OCI-M2 (cell line): Measurements from ENCODE around the gene PRM2.

ENCODE experiments used
- DNase-seq: peaks from one replicate; lab custom pipeline; 2025; ENCODE audit not compliant: unreplicated experiment; lab: John Stamatoyannopoulos, UW

PRM2 gene, protein sequence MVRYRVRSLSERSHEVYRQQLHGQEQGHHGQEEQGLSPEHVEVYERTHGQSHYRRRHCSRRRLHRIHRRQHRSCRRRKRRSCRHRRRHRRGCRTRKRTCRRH

DNA sequence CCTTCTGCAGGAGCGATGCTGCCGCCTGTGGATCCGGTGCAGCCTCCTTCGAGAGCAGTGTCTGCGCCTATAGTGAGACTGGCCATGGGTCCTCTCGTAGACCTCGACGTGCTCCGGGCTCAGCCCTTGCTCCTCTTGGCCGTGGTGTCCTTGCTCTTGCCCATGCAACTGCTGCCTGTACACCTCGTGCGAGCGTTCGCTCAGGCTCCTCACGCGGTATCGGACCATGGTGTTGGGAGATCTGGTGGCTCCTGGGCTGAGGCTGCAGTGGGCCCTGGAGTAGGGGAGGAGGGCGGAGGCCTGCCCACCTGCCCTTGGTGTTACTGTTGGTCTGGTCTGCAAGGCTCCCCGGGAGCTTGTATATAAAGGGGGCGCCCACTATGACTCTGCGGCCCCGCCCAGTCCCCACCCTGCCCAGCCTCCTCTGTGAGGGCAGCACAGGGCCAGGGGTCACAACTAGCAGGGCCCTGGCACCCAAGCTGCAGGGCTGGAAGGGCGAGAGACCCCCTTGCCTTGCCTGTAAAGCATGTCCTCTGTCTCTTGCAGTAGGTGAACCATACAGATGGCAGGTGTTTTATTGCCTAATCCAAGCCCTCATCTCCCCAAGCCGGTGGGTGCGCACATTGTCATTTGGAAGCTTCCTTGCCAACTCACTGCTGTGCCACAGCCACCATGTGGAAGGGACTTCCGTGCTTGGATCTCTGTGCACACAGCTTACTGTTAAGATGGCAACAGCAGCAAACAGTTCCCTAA is at the start of gene PRM2:
PRM2 (minus strand) TSS at position 338 of the 753 bp plus-strand sequence; CDS start at position 228, 110 bp downstream.
- no peak for DNase-seq

DNA sequence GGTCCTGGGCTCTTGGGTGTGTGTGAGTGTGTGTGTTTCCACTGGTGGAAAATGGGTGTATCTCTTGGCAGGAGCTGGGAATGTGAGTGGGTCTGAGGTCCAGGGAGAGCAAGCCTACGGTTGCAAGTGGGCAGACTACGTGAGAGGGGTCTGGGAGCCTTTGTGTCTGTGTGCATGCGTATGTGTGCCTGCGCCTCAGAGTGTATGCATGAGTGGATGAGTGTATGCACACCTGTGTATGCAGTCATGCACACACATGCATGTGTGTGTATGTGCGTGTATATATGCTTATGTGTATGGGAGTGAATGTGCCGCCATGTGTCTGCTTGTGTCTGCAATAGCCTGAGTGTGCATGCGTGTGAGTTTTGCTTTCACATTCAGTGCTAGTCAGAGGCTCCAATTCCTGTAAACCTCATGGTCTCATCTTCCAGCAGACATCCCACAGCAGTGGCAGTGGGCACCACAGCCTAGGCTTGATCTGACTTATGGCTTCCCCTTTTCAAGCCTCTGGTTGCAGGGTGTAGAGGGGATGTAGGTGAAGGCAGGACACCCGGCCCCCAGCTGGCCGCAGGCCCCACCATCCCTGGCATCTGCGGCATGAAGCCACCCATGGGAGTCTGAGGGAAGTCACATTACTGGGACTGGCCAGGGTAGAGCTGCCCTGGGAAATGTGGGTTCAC is 49.3 kb upstream of the PRM2 start:
- no peak for DNase-seq

DNA sequence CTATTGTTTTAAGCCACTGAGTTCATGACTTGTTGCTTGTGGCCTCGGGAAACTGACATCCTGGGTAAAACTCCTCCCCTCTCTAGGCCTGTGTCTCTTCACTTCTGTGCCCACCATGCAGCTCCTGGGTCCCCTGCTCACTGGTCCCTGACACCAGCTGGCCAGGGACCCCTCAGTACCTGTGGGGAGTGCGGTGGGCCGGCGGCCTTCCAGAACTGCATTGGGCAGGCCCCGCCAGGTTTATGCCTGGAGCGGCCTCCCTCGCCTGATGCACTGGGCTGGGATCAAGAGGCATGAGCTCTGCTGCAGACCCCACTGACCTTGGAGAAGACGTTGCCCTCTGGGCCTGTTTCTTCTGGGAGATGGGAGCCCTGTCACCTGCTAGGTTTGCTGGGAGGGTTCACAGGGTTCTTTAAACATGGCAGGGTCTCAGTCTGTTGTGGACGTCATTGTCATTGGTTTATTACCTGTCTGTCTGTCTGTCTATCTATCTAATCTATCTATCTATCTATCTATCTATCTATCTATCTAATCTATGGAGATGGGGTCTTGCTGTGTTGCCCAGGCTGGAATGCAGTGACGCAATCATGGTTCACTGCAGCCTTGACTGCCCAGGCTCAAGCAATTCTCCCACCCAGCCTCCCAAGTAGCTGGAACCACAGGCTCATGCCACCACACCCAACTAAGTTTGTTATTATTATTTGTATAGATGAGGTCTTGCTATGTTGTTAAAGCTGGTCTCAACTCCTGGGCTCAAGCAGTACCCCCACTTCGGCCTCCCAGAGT is 47.5 kb upstream of the PRM2 start:
- DNase-seq = no peak

DNA sequence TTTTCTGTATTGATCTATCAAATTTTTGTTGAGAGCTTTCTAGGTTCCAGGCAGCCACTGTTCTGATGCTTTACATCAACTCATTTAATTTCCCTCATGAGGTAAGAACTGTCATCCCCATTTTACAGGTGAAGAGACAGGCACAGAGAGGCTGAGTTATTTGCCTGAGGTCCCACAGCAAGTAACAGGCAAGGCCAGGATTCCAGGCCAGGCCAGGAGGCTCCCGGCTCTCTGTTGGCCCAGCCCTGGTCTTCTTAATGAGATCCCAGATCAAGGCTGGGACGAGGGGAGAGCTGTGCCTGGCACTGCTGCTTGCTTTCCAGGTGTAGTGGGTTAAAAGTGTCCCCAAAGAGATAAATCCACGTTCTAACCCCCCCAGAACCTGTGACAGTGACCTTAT is 46.5 kb upstream of the PRM2 start:
- DNase-seq = no peak

DNA sequence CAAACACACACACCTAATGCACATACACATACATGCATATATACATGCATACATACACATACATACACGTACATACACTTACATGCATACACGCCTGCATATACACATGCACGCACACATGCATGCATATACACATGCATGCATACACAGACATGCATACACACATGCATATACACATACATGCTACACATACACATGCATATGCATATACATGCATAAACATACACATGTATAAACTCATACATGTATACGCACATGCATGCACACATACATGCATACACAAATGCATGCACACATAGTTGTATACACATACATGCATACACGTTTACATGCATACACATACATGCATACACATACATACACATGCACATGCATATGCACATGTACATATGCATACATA is 45.4 kb upstream of the PRM2 start:
- DNase-seq = no peak

DNA sequence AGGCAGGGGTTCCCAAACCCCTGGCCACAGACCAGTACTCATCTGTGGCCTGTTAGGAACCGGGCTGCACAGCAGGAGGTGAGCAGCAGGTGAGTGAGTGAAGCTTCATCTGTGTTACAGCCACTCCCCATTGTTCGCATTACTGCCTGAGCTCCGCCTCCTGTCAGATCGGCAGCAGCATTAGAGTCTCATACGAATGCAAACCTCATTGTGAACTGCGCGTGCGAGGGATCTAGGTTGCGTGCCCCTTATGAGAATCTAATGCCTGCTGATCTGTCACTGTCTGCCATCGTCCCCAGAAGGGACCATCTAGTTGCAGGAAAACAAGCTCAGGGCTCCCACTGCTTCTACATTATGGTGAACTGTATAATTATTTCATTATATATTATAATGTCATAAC is 43.9 kb upstream of the PRM2 start:
- no peak for DNase-seq

DNA sequence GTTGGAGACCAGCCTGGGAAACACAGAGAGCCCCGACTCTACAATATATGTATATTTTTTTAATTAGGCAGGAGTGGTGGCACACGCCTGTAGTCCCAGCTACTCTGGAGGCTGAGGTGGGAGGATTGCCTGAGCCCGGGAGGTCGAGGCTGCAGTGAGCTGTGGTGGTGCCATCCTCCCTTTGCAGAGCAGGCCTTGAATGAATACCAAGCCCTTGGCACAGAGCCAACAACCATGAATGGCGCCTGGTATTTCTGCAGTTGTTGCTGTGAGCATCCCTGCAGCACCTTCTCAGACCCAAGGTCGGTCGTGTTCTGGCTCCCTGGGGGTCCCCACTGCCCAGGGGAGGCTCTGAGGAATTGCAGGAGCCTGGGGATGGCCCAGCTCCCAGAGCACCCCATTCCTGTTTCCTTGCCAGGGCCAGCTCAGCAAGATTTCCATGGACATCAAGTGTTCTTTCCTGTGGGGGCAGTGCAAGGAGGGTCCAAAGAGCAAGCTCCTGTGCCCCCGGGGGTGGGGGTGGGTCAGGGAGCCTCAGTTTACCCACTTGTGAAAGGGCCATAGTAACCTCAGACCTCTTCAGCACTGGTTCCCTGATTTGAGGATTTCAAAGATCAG is 43.4 kb upstream of the PRM2 start:
- DNase-seq = no peak

DNA sequence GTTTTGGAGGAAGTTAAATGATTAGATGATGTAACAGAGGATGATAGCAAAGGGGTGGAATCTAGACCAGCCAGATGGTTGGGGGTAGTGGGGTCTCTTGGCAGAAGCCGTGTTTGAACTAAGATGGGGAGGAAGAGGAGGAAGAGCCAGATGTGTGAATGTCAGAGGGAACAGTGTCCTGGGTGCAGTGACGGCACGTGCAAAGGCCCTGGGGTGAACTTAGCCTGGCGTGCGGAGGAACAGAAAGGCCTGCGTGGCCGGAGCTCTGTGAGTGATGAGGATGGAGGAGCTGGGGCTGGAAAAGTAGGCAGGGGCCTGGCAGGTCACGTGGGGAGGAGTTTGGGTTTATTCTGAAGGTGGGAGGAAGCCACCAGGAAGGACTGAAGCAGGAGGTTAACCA is 42.5 kb upstream of the PRM2 start:
- DNase-seq = no peak

DNA sequence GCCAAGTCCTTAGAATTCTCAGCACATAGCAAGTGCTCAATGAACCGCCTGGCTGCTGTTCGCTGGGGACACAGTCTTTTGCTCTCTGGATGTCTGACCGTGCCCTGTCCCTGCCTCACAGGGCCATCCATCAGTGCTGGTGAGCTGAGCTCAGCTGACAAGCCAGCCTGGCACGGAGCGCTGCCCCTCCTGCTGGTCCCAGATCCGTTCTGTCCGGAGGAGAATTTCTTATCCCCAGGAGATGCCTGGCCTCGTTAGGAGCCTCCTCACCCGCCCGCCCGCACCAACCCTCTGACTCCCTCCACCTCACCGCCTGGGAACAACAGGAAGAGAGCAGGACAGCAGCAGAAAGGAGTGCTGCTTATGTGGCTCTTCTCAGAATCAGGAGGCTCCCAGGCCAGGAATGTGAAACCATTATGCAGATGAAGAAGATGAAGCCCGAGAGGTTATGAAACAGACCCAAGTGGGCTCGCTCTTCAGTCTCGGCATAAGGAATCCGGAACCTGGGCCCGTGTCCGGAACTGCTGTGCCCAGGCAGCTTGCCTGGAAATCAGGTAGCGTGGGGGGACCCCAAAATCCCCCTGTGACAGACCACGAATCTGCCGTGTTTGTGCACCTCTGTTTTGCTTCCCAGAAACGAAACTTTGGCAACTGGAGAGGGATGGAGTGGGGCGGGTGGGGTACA is 40.2 kb upstream of the PRM2 start:
- DNase-seq = no peak

DNA sequence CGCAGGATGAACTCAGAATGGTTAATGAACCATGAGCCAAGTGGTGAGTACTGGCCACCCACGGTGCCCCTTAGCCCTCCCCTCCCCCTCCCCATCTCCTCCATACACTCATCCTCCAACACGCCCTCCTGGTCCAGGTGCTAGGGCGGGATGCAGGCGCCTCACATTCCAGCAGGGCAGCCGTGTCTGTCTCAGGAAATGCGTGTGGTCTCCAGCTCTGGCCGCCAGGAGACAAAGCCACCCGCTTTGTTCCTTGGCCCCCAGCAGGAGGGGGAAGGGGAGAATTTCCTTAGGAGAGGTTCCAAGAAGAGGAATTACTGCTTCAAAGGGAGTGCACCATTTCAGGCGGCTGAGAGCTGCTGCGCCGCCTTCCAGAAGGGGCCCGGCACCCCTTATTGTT is 39.2 kb upstream of the PRM2 start:
- no peak for DNase-seq

DNA sequence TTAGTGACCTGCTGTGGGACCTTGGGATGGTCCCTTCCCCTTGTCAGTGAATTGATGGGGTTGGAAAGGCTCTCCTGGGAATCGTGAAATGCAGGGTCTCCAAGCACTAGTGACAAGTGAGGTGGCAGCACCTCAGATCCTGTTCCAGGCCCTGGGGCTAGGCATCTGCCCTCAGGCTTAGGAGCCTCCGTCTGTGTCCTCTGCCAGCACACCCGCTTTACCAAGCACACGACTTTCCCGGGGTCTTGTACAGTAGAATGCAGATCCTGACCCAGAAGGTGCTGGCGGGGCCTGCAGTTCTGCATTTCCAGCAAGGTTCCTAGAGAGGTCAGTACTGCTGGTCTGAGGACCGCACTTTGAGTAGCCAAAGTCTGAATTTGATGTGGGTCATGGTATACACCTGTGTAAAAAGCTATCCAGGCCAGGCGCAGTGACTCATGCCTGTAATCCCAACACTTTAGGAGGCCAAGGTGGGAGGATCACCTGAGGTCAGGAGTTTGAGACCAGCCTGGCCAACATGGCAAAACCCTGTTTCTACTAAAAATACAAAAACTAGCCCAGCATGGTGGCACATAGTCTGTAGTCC is 38.1 kb upstream of the PRM2 start:
- DNase-seq = no peak

DNA sequence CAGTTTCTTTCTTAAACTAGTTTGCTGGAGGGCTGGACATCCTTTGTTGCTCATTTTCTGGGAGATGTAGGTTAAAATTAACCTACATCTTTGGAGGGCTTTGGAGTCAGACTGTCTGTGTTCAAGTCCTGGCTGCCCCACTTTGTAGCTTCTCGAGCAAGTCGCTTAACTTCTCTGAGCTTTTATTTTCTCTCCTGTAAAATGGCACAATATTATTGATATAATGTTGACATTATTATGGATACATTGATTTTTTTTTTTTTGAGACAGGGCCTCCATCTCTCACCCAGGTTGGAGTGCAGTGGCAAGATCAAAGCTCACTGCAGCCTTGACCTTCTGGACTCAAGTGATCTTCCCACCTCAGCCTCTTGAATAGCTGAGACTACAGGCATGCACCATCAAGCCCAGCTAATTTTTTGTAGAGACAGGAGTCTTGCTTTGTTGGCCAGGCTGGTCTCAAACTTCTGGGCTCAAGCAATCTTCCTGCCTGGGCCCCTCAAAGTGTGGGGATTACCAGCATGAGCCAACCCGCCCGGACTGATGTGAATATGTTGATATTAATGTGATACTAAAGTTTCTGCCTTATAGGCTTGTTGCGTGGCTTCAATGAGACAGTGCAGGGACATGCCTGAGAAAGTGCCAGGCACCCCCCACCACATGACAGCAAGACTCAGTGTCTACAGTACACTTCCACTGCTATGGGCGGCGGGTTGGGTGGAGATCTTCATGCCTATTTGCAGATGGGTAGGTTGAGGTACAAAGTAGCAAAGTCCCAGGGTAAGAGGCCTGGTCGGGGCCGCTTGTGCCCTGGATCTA is 37.4 kb upstream of the PRM2 start:
- no peak for DNase-seq

DNA sequence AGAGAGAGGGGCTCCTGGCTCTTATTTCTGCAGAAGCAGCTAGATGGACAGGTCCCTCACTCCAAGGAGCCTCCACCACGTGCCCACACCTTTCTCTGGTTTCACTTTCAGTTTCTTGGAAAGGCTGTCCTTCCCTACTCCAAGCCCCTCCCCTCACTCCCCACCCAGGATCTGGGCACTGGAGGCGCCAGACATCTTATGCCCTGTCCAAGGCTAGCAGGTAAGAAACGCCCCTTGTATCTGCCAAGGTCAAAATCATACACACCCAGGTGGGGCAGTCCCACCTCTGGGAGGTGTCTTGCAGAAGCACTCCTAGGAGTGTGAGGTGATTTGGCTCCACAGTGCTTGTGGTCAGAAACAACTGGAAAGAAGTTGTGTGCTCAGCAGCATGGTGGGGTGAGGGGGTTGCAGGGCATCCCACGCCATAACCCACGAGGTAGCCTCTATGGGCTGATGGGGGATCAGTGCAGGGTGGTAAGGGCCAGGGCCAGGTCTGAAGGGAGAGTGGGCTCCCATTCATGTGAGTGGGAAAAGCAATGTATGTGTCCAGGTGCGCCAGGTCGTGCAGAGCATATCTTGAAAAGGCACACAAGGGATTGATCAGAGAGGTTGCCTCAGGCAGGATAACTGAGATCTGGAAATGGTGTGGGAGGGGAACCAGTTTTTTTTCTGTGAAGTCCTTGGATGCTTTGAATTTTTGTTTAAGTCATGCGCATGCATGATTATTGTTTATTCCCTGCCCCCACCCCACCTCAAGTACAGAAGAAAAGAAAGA is 36.6 kb upstream of the PRM2 start:
- DNase-seq = no peak

DNA sequence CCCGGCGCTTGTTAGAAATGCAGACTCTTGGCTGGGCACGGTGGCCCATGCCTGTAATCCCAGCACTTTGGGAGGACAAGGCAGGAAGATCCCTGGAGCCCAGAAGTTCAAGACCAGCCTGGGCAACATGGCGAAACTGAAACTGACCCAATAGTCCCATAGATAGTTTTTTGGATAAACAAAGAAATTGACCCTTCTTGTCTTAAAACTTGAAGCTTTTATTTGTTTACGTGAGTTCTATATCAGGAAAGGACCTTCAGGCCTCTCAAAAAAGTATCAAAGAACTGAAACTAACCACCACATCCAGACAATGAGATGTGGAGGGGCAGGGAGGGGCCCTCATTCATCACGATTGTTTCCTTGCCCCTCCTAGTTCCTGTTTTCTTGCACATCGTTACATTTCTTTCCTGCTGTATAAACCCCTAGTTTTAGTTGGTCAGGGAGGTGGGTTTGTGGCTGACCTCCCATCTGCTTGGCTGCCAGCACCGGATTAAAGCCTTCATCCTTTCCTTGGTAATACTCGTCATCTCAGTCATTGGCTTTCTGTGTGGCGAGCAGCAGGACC is 34.8 kb upstream of the PRM2 start:
- DNase-seq = peak; percentile 29

DNA sequence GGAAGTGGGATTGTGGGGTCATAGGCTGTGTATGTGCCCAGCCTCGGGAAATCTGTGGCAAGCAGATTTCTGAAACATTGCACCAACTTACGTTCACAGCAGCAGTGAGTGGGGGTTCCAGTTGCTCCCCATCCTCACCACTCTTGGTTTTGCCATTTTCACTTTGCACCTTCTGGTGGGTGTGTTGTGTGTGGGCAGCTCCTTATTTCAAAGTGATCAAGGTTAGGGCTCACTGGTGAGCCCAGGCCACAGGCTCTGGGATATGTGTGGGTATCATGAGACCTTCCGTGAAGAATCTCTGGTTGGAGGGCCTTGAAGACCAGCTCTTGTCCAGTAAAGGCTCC is 34.3 kb upstream of the PRM2 start:
- no peak for DNase-seq

DNA sequence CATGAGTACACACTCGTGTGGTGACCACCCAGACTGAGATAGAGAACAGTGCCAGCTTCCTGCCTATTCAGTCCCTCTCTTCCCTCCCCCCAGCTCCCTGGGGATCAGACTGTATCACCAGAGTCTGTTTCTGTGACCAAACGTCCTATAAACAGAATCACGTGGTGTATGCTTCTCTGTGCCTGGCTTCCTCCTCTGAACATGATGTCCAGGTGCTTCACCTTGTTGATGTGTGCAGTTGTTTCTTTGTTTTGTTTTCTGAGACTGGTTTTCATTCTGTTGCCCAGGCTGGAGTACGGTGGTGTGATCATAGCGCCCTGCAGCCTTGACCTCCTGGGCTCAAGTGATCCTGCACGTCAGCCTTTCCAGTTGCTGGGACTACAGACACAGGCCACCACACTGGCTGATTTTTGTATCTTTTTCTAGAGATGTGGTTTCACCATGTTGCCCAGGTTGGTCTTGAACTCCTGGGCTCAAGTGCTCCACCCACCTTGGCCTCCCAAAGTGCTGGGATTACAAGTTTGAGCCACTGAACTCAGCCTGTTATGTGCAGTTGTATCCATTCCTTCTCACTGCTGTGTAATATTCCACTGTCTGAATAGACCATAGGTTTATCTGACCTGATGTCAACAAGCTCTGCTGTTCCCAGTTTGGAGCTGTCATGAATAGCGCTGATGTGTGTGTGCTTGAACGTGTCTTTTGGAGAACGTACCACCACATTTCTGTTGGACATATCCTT is 33.8 kb upstream of the PRM2 start:
- no peak for DNase-seq

DNA sequence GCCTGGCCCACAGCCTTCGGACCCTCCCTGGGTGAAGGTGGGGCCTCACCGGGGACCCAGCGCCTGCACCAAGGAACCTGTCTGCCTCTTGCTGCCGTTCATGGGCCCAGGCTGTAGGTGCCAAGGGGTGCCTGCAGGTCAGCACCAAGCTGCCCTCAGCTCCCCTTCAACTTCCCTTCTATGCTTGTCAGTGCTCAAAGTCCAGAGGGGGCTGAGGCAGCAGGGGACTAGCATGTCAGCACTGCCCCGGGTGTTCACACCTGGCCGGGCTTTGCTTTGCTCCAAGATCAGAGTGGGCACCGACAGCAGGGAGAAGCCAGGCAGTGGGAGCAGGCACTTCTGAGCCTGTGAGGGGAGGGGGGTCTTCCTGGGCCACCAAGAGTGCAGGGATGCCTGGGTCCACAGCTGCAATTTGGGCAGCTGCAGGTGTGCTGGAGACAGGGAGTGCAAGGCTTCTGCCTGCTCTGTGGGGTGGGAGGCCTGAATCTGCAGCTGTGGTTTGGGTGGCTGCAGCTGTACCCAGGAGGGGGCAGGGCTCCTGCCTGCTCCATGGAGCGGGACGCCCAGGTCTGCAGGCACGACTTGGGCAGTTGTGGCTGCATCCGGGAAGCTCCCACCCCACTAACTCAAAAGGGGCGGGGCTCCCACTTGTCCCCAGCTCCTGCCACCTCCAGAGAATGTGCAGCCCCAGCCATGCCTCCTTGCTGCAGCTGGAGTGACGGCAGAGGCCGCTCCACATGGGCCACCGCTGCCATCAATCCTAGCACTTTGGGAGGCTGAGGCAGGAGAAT is 32.4 kb upstream of the PRM2 start:
- no peak for DNase-seq
